ENCODE data around the gene SLC1A7.

SLC1A7 gene

GRCh38 chr1:53107090-53107489, 35.3 kb downstream of the SLC1A7 start:
- no peak overlapping the region for H3K27ac ChIP-seq (ENCODE audit: low read depth, low read length)

GRCh38 chr1:53104289-53104913, 38.0 kb downstream of the SLC1A7 start:
- Histone ChIP-seq H3K4me3 (ENCODE audit: low read depth, low read length) (no peak overlapping the region), H3K27me3 (ENCODE audit: control insufficient read depth, insufficient read depth, low read length) (no peaks in the 10 kb centered on the region), H3K9ac (ENCODE audit: low read depth, low read length) (no peak overlapping the region), H3K27ac (ENCODE audit: low read depth, low read length) (no peak overlapping the region), H3K4me1 (ENCODE audit: control insufficient read depth, insufficient read depth, low read length) (no peaks in the 10 kb centered on the region), H3K9me3 (ENCODE audit: control insufficient read depth, insufficient read depth, low read length) (0 out of 2 replicates have a peak, but pooled peaks cover 7% of the 10 kb centered on the region), H3K36me3 (ENCODE audit: control insufficient read depth, insufficient read depth, low read length) (no peaks in the 10 kb centered on the region)

More at GRCh38 chr1:53107090-53107489, 35.3 kb downstream of the SLC1A7 start:
- H3K36me3 ChIP-seq (ENCODE audit: control insufficient read depth, insufficient read depth, low read length), result no peaks in the 10 kb centered on the region
- H3K27me3 ChIP-seq (ENCODE audit: control insufficient read depth, insufficient read depth, low read length), result no peaks in the 10 kb centered on the region; the same call in 1 of the 2 replicates
- H3K9me3 ChIP-seq (ENCODE audit: control insufficient read depth, insufficient read depth, low read length), result no peaks in the 10 kb centered on the region
- no peak overlapping the region for H3K4me3 ChIP-seq (ENCODE audit: low read depth, low read length)
- 0 out of 2 replicates have a peak, but pooled peaks cover 4% of the 10 kb centered on the region for H3K4me1 ChIP-seq (ENCODE audit: control insufficient read depth, insufficient read depth, low read length)
- H3K9ac ChIP-seq (ENCODE audit: low read depth, low read length), result no peak overlapping the region

- no peak overlapping the region for H3K27ac ChIP-seq (ENCODE audit: low read depth, low read length)
- no peaks in the 10 kb centered on the region for H3K36me3 ChIP-seq (ENCODE audit: control insufficient read depth, insufficient read depth, low read length)
- H3K9me3 ChIP-seq (ENCODE audit: control insufficient read depth, insufficient read depth, low read length), result peaks cover 20% of the 10 kb centered on the region
- no peak overlapping the region for H3K4me3 ChIP-seq (ENCODE audit: low read depth, low read length)
- no peaks in the 10 kb centered on the region for H3K4me1 ChIP-seq (ENCODE audit: control insufficient read depth, insufficient read depth, low read length)
- H3K9ac ChIP-seq (ENCODE audit: low read depth, low read length), result no peak overlapping the region
- H3K27me3 ChIP-seq (ENCODE audit: control insufficient read depth, insufficient read depth, low read length), result no peaks in the 10 kb centered on the region
Observed at GRCh38 chr1:53094533-53094919, 47.9 kb downstream of the SLC1A7 start.

GRCh38 chr1:53093778-53094532, 48.5 kb downstream of the SLC1A7 start:
- peaks cover 19% of the 10 kb centered on the region for H3K9me3 ChIP-seq (ENCODE audit: control insufficient read depth, insufficient read depth, low read length)
- no peaks in the 10 kb centered on the region for H3K36me3 ChIP-seq (ENCODE audit: control insufficient read depth, insufficient read depth, low read length)
- no peaks in the 10 kb centered on the region for H3K27me3 ChIP-seq (ENCODE audit: control insufficient read depth, insufficient read depth, low read length)
- H3K4me3 ChIP-seq (ENCODE audit: low read depth, low read length), result no peak overlapping the region
- H3K4me1 ChIP-seq (ENCODE audit: control insufficient read depth, insufficient read depth, low read length), result no peaks in the 10 kb centered on the region
- no peak overlapping the region for H3K27ac ChIP-seq (ENCODE audit: low read depth, low read length)
- H3K9ac ChIP-seq (ENCODE audit: low read depth, low read length), result no peak overlapping the region

GRCh38 chr1:53093451-53093754, 49.0 kb downstream of the SLC1A7 start:
- Histone ChIP-seq H3K9me3 (ENCODE audit: control insufficient read depth, insufficient read depth, low read length) (peaks cover 17% of the 10 kb centered on the region), H3K27ac (ENCODE audit: low read depth, low read length) (no peak overlapping the region), H3K4me1 (ENCODE audit: control insufficient read depth, insufficient read depth, low read length) (no peaks in the 10 kb centered on the region)

GRCh38 chr1:53092659-53093450, 49.6 kb downstream of the SLC1A7 start:
- H3K4me3 ChIP-seq (ENCODE audit: low read depth, low read length), result no peak overlapping the region
- no peaks in the 10 kb centered on the region for H3K4me1 ChIP-seq (ENCODE audit: control insufficient read depth, insufficient read depth, low read length)
- H3K9me3 ChIP-seq (ENCODE audit: control insufficient read depth, insufficient read depth, low read length), result peaks cover 11% of the 10 kb centered on the region
- H3K27ac ChIP-seq (ENCODE audit: low read depth, low read length), result no peak overlapping the region
- H3K36me3 ChIP-seq (ENCODE audit: control insufficient read depth, insufficient read depth, low read length), result no peaks in the 10 kb centered on the region
- H3K27me3 ChIP-seq (ENCODE audit: control insufficient read depth, insufficient read depth, low read length), result no peaks in the 10 kb centered on the region
- H3K9ac ChIP-seq (ENCODE audit: low read depth, low read length), result no peak overlapping the region

More at GRCh38 chr1:53093451-53093754, 49.0 kb downstream of the SLC1A7 start:
- no peaks in the 10 kb centered on the region for H3K27me3 ChIP-seq (ENCODE audit: control insufficient read depth, insufficient read depth, low read length)
- no peaks in the 10 kb centered on the region for H3K36me3 ChIP-seq (ENCODE audit: control insufficient read depth, insufficient read depth, low read length)
- H3K9ac ChIP-seq (ENCODE audit: low read depth, low read length), result no peak overlapping the region
- no peak overlapping the region for H3K4me3 ChIP-seq (ENCODE audit: low read depth, low read length)

- no peak overlapping the region for H3K9ac ChIP-seq (ENCODE audit: low read depth, low read length)
- H3K27ac ChIP-seq (ENCODE audit: low read depth, low read length), result no peak overlapping the region
- H3K36me3 ChIP-seq (ENCODE audit: control insufficient read depth, insufficient read depth, low read length), result no peaks in the 10 kb centered on the region
- no peak overlapping the region for H3K4me3 ChIP-seq (ENCODE audit: low read depth, low read length)
- no peaks in the 10 kb centered on the region for H3K4me1 ChIP-seq (ENCODE audit: control insufficient read depth, insufficient read depth, low read length)
- H3K9me3 ChIP-seq (ENCODE audit: control insufficient read depth, insufficient read depth, low read length), result peaks cover 8% of the 10 kb centered on the region; the same call in 1 of the 2 replicates
- no peaks in the 10 kb centered on the region for H3K27me3 ChIP-seq (ENCODE audit: control insufficient read depth, insufficient read depth, low read length)
Observed at GRCh38 chr1:53091841-53092645, 50.4 kb downstream of the SLC1A7 start.

GRCh38 chr1:53090227-53091147, 52.0 kb downstream of the SLC1A7 start:
- Histone ChIP-seq H3K9ac (ENCODE audit: low read depth, low read length) (no peak overlapping the region), H3K9me3 (ENCODE audit: control insufficient read depth, insufficient read depth, low read length) (no peaks in the 10 kb centered on the region), H3K4me3 (ENCODE audit: low read depth, low read length) (no peak overlapping the region), H3K4me1 (ENCODE audit: control insufficient read depth, insufficient read depth, low read length) (no peaks in the 10 kb centered on the region), H3K36me3 (ENCODE audit: control insufficient read depth, insufficient read depth, low read length) (no peaks in the 10 kb centered on the region), H3K27me3 (ENCODE audit: control insufficient read depth, insufficient read depth, low read length) (no peaks in the 10 kb centered on the region), H3K27ac (ENCODE audit: low read depth, low read length) (no peak overlapping the region)

GRCh38 chr1:53089478-53090226, 52.8 kb downstream of the SLC1A7 start:
- no peaks in the 10 kb centered on the region for H3K27me3 ChIP-seq (ENCODE audit: control insufficient read depth, insufficient read depth, low read length)
- H3K4me1 ChIP-seq (ENCODE audit: control insufficient read depth, insufficient read depth, low read length), result no peaks in the 10 kb centered on the region
- no peak overlapping the region for H3K9ac ChIP-seq (ENCODE audit: low read depth, low read length)
- H3K4me3 ChIP-seq (ENCODE audit: low read depth, low read length), result no peak overlapping the region
- H3K9me3 ChIP-seq (ENCODE audit: control insufficient read depth, insufficient read depth, low read length), result no peaks in the 10 kb centered on the region
- no peaks in the 10 kb centered on the region for H3K36me3 ChIP-seq (ENCODE audit: control insufficient read depth, insufficient read depth, low read length)
- H3K27ac ChIP-seq (ENCODE audit: low read depth, low read length), result no peak overlapping the region
